GM12878 (cell line): ENCODE results near the gene GPR151. TPM values are rescaled to one million over a fixed set of nuclear protein-coding genes. Genes with fewer than 3 reads are reported as not detected.

Experiments used
- ATAC-seq: fragments of 200-7000 bp; cut with Tn5 transposase; 3 replicates; pipeline ENCODE4 v1.9.1; 2020; ENCODE audit warnings: mild to moderate bottlenecking, moderate library complexity
- BruUV-seq: library from RNA; stranded (reverse); fragments of 400-500 nt; replicated peaks from 2 replicates; lab custom pipeline; 2021; lab: Mats Ljungman, UMichigan
- CTCF ChIA-PET: fragments of 300-600 bp; sonication (Branson Sonifier 250); formaldehyde crosslinking; extraction: SDS; loops from one replicate; lab custom pipeline; 2021; ENCODE audit warnings: inconsistent platforms; lab: Yijun Ruan, JAX
- POLR2A ChIA-PET: fragments of 350-600 bp; formaldehyde crosslinking; extraction: SDS; loops from one replicate; lab custom pipeline; 2021; ENCODE audit warnings: inconsistent platforms; lab: Charles Lee
- RAD21 ChIA-PET: fragments of 300-600 bp; sonication (Branson Sonifier 250); formaldehyde crosslinking; loops from one replicate; lab custom pipeline; 2023; ENCODE audit warnings: antibody characterized with exemption; ENCODE audit not compliant: unreplicated experiment; lab: Charles Lee
- SMC1A ChIA-PET: fragments of 300-600 bp; sonication (Branson Sonifier 250); formaldehyde crosslinking; loops from one replicate; lab custom pipeline; 2023; ENCODE audit not compliant: unreplicated experiment, uncharacterized antibody; lab: Charles Lee
- DNase-seq: peaks from one replicate; pipeline ENCODE4 v3.0.0-alpha.2; 2011; ENCODE audit warnings: low read depth, low spot score
- FAIRE-seq: peaks from 3 replicates; lab custom pipeline; 2011; peaks lifted over from hg19 to GRCh38; lab: Jason Lieb, UNC
- H2AFZ ChIP-seq: 2 replicates; pipeline ENCODE4 v1.6.0; 2011; ENCODE audit warnings: low read depth, low read length, control low read depth; ENCODE audit not compliant: control insufficient read depth
- H3K27ac ChIP-seq: 2 replicates; pipeline ENCODE4 v1.5.1; 2011; ENCODE audit warnings: control low read depth; ENCODE audit not compliant: control insufficient read depth, insufficient read depth
- H3K27me3 ChIP-seq, 2 experiments: replicated peaks in 1 of 2; 2 replicates each; pipeline versions ENCODE4 v1.6.0 to v1.6.1; 2011; ENCODE audit warnings: low read length in 1 of 2; ENCODE audit not compliant: control insufficient read depth in 2 of 2, insufficient read depth in 2 of 2
- H3K36me3 ChIP-seq, 2 experiments: 2 replicates each; pipeline ENCODE4 v1.5.1; 2011; ENCODE audit warnings: low read length in 1 of 2; ENCODE audit not compliant: control insufficient read depth in 2 of 2, insufficient read depth in 2 of 2
- H3K4me1 ChIP-seq: 2 replicates; pipeline ENCODE4 v1.6.1; 2011; ENCODE audit warnings: mild to moderate bottlenecking, low read length, moderate library complexity, mixed read lengths; ENCODE audit not compliant: control insufficient read depth, insufficient read depth
- H3K4me2 ChIP-seq: 2 replicates; pipeline ENCODE4 v1.6.0; 2011; ENCODE audit warnings: control low read depth; ENCODE audit not compliant: control insufficient read depth, insufficient read depth
- H3K4me3 ChIP-seq: fragments of 200-600 bp; sonication (generic); 2 replicates; pipeline ENCODE4 v1.5.1; 2016
- H3K79me2 ChIP-seq: 2 replicates; pipeline ENCODE4 v1.6.0; 2011; ENCODE audit warnings: low read length; ENCODE audit not compliant: control insufficient read depth, insufficient read depth
- H3K9ac ChIP-seq: 2 replicates; pipeline ENCODE4 v1.8.0; 2011; ENCODE audit warnings: low read length, control low read depth, mixed read lengths; ENCODE audit not compliant: control insufficient read depth, insufficient read depth
- H3K9me3 ChIP-seq: replicated peaks from 3 replicates; pipeline ENCODE4 v1.5.1; 2011; ENCODE audit warnings: mild to moderate bottlenecking, low read length; ENCODE audit not compliant: control insufficient read depth, insufficient read depth
- H4K20me1 ChIP-seq: 2 replicates; pipeline ENCODE4 v1.6.0; 2011; ENCODE audit not compliant: control insufficient read depth, insufficient read depth
- CHD1 ChIP-seq: IDR thresholded peaks from 2 replicates; pipeline ENCODE4 v1.6.1; 2012; ENCODE audit warnings: low read depth, low read length, improper control_type of control experiment
- HSF1 ChIP-seq: fragments of 150-350 bp; IDR thresholded peaks from 2 replicates; pipeline ENCODE4 v1.6.1; 2014; ENCODE audit warnings: mild to moderate bottlenecking, low read depth, low read length
- IRF5 ChIP-seq: fragments of 450-650 bp; IDR thresholded peaks from 2 replicates; pipeline ENCODE4 v1.6.1; 2017; ENCODE audit warnings: borderline replicate concordance
- RAD21 ChIP-seq: IDR thresholded peaks from 2 replicates; pipeline ENCODE4 v1.6.1; 2011; ENCODE audit warnings: mild to moderate bottlenecking, low read depth, low read length, moderate library complexity; ENCODE audit not compliant: insufficient read depth
- RUNX3 ChIP-seq: IDR thresholded peaks from 2 replicates; pipeline ENCODE4 v1.6.1; 2012; ENCODE audit warnings: low read length, inconsistent platforms
- ZBTB33 ChIP-seq: fragments of 450-650 bp; IDR thresholded peaks from 2 replicates; pipeline ENCODE4 v1.6.1; 2017; ENCODE audit warnings: mild to moderate bottlenecking
- WGBS: methylation state at CpG from one replicate; pipeline ENCODE4 v1.1.6; 2016; ENCODE audit warnings: low lambda C conversion rate; ENCODE audit not compliant: insufficient replicate concordance, insufficient coverage; ENCODE audit errors: missing lambda C conversion rate; 5-methylcytosine and 5-hydroxymethylcytosine counted together
- in situ Hi-C: fragments of 300-500 bp; cut with MboI; formaldehyde crosslinking; loops from 9 replicates; pipeline ENCODE4 v1.14.3; 2018; ENCODE audit warnings: mixed read lengths
- intact Hi-C: fragments of 100-400 bp; cut with micrococcal nuclease; formaldehyde crosslinking; loops from one replicate; pipeline ENCODE4 v1.14.2; 2022; ENCODE audit not compliant: unreplicated experiment
- polyA plus RNA-seq, 11 experiments: library from polyadenylated mRNA; depleted of rRNA in 4 of 11; unstranded in 6 of 11; stranded (reverse) in 5 of 11; fragments of >200 nt; fragmentation: Nextera tagmentation in 4 of 11; fragmentation: Illumina TruSeq in 1 of 11; extraction: Ambion mirVana in 4 of 11; extraction: Trizol in 1 of 11; gene quantifications; 1 replicate in 1 of 11; 2 replicates in 10 of 11; pipeline versions ENCODE4 v1.2.1 to v1.2.3, GENCODE V29; 2011 to 2016; ENCODE audit warnings: inconsistent platforms in 2 of 11, missing spikeins in 2 of 11, low read depth in 1 of 11
- total RNA-seq, 4 experiments: library from RNA; depleted of rRNA in 3 of 4; stranded (reverse); fragments of >200 nt in 3 of 4; fragmentation: Illumina TruSeq in 1 of 4; extraction: Trizol in 1 of 4; gene quantifications; 2 replicates each; pipeline versions ENCODE4 v1.2.1 to v1.2.3, GENCODE V29; 2013 to 2021
- TF ChIP-seq, protein P1 (sequence below): IDR thresholded peaks from 2 replicates; pipeline ENCODE4 v1.6.1; 2012; ENCODE audit warnings: low read depth, low read length, improper control_type of control experiment

GPR151 gene
- total and polyA plus RNA-seq, 10 of the 15 experiments (the other 5 are each of a cell fraction or from before 2014, with no cell fraction given), result 0.11 TPM; not detected in 9

- Histone ChIP-seq H2AFZ (no peak overlapping the region), H3K27me3 (no peaks in the 10 kb centered on the region), H3K4me1 (no peaks in the 10 kb centered on the region), H3K79me2 (no peaks in the 10 kb centered on the region), H3K4me2 (no peak overlapping the region), H4K20me1 (no peaks in the 10 kb centered on the region), H3K27ac (no peak overlapping the region), H3K36me3 (no peaks in the 10 kb centered on the region; a peak in 2 of 4 replicates), H3K4me3 (no peak overlapping the region), H3K9ac (no peak overlapping the region), H3K9me3 (no peaks in the 10 kb centered on the region)
- TF ChIP-seq RUNX3 (no peak), ZBTB33 (no peak), IRF5 (no peak), HSF1 (no peak), CHD1 (no peak), RAD21 (no peak)
- TF ChIP-seq, protein P1, sequence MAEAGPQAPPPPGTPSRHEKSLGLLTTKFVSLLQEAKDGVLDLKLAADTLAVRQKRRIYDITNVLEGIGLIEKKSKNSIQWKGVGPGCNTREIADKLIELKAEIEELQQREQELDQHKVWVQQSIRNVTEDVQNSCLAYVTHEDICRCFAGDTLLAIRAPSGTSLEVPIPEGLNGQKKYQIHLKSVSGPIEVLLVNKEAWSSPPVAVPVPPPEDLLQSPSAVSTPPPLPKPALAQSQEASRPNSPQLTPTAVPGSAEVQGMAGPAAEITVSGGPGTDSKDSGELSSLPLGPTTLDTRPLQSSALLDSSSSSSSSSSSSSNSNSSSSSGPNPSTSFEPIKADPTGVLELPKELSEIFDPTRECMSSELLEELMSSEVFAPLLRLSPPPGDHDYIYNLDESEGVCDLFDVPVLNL, result no peak
- SMC1A ChIA-PET, result interaction anchor here (0.6 to 0.9 kb wide), 2 partner anchors 16 to 27 kb away, joined by 3 to 4 read pairs; no protein-coding TSS in a partner anchor
- 79% methylated on average over 10 of the region's 10 CpGs for WGBS
- RAD21 ChIA-PET, result interaction anchor here (0.5 to 0.6 kb wide), 2 partner anchors 11 to 17 kb away, joined by 3 read pairs; no protein-coding TSS in a partner anchor
- in situ Hi-C loops (no loop called here), intact Hi-C loops (no loop called here)
- ATAC-seq (peak; percentile 12; the same call in 1 of the 3 replicates), DNase-seq (no peak), FAIRE-seq (no peak)
- CTCF ChIA-PET, result interaction anchor here (1.4 to 2.2 kb wide), 4 partner anchors 12 to 18 kb away, joined by 4 to 7 read pairs (median 4); no protein-coding TSS in a partner anchor
- no TSS peak for BruUV-seq
- POLR2A ChIA-PET, result no interaction called here
Measured at GRCh38 chr5:146515473-146516150, 378 bp downstream of the GPR151 start.
